Measurements from ENCODE around the gene CXCL12.

Gene CXCL12

GRCh38 chr10:44363716-44364115 is 21.2 kb downstream of the CXCL12 start:
- Histone ChIP-seq H3K9me3 (ENCODE audit: insufficient read depth, low read length, severe bottlenecking) (no peaks in the 10 kb centered on the region), H3K4me2 (ENCODE audit: insufficient read depth, low read length) (no peak overlapping the region), H2AFZ (ENCODE audit: low read depth, low read length) (no peak overlapping the region), H4K20me1 (ENCODE audit: insufficient read depth, low read length) (no peaks in the 10 kb centered on the region), H3K27me3 (ENCODE audit: insufficient read depth, low read length, poor library complexity) (peaks cover 7% of the 10 kb centered on the region), H3K4me3 (ENCODE audit: low read depth in 1 of 2, low read length in 2 of 2) (no peak overlapping the region), H3K27ac (ENCODE audit: low read length) (no peak overlapping the region), H3K79me2 (ENCODE audit: insufficient read depth, low read length) (no peaks in the 10 kb centered on the region), H3K36me3 (ENCODE audit: insufficient read depth, low read length) (no peaks in the 10 kb centered on the region), H3K9ac (ENCODE audit: low read depth, low read length) (no peak overlapping the region), H3K4me1 (ENCODE audit: insufficient read depth, low read length) (no peaks in the 10 kb centered on the region)
- DNase-seq (no peak), ATAC-seq (ENCODE audit: insufficient read depth, low read depth) (no peak)
- TF ChIP-seq CTCF (IDR thresholded peaks at IDR 0.05; ENCODE audit: borderline replicate concordance, extremely low read depth, low read length, poor library complexity, severe bottlenecking) (no peak), EZH2 (IDR thresholded peaks at IDR 0.05; ENCODE audit: borderline replicate concordance, low read depth, low read length, severe bottlenecking) (no peak)

- Histone ChIP-seq H3K27me3 (ENCODE audit: insufficient read depth, low read length, poor library complexity) (peaks cover 12% of the 10 kb centered on the region), H2AFZ (ENCODE audit: low read depth, low read length) (no peak overlapping the region), H3K27ac (ENCODE audit: low read length) (no peak overlapping the region), H3K9ac (ENCODE audit: low read depth, low read length) (no peak overlapping the region), H3K36me3 (ENCODE audit: insufficient read depth, low read length) (no peaks in the 10 kb centered on the region), H3K4me1 (ENCODE audit: insufficient read depth, low read length) (no peaks in the 10 kb centered on the region), H3K4me3 (ENCODE audit: low read depth in 1 of 2, low read length in 2 of 2) (no peak overlapping the region), H3K9me3 (ENCODE audit: insufficient read depth, low read length, severe bottlenecking) (no peaks in the 10 kb centered on the region), H3K79me2 (ENCODE audit: insufficient read depth, low read length) (no peaks in the 10 kb centered on the region), H4K20me1 (ENCODE audit: insufficient read depth, low read length) (no peaks in the 10 kb centered on the region), H3K4me2 (ENCODE audit: insufficient read depth, low read length) (no peak overlapping the region)
- DNase-seq: no peak
- ATAC-seq (ENCODE audit: insufficient read depth, low read depth): no peak
- TF ChIP-seq CTCF (IDR thresholded peaks at IDR 0.05; ENCODE audit: borderline replicate concordance, extremely low read depth, low read length, poor library complexity, severe bottlenecking) (no peak), EZH2 (IDR thresholded peaks at IDR 0.05; ENCODE audit: borderline replicate concordance, low read depth, low read length, severe bottlenecking) (no peak)
Observed at GRCh38 chr10:44362866-44363711, 21.8 kb downstream of the CXCL12 start.

GRCh38 chr10:44361109-44361508 is 23.8 kb downstream of the CXCL12 start:
- Histone ChIP-seq H3K4me1 (ENCODE audit: insufficient read depth, low read length) (no peaks in the 10 kb centered on the region), H2AFZ (ENCODE audit: low read depth, low read length) (no peak overlapping the region), H3K36me3 (ENCODE audit: insufficient read depth, low read length) (no peaks in the 10 kb centered on the region), H4K20me1 (ENCODE audit: insufficient read depth, low read length) (no peaks in the 10 kb centered on the region), H3K9me3 (ENCODE audit: insufficient read depth, low read length, severe bottlenecking) (no peaks in the 10 kb centered on the region), H3K4me3 (ENCODE audit: low read depth in 1 of 2, low read length in 2 of 2) (no peak overlapping the region), H3K4me2 (ENCODE audit: insufficient read depth, low read length) (no peak overlapping the region), H3K27me3 (ENCODE audit: insufficient read depth, low read length, poor library complexity) (peaks cover 12% of the 10 kb centered on the region), H3K79me2 (ENCODE audit: insufficient read depth, low read length) (no peaks in the 10 kb centered on the region), H3K9ac (ENCODE audit: low read depth, low read length) (no peak overlapping the region), H3K27ac (ENCODE audit: low read length) (no peak overlapping the region)
- no peak for TF ChIP-seq CTCF (IDR thresholded peaks at IDR 0.05; ENCODE audit: borderline replicate concordance, extremely low read depth, low read length, poor library complexity, severe bottlenecking)
- TF ChIP-seq EZH2 (IDR thresholded peaks at IDR 0.05; ENCODE audit: borderline replicate concordance, low read depth, low read length, severe bottlenecking): no peak
- no peak for ATAC-seq (ENCODE audit: insufficient read depth, low read depth)
- no peak for DNase-seq

All from DND-41 (cell line).